ENCODE measurements around the gene BRINP3.

BRINP3 gene

DNA sequence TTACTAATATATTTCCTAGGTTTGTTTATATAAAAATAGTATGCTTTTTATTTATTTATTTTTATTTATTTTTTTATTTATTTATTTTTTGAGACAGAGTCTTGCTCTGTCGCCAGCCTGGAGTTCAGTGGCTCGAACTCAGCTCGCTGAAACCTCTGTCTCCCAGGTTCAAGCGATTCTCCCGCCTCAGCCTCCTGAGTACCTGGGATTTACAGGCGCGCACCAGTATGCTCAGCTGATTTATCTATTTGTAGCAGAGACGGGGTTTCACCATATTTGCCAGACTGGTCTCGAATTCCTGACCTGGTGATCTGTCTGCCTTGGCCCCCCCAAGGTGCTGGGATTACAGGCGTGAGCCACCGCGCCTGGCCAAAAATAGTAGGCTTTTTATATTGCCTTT is 33.2 kb downstream of the BRINP3 start:
- Histone ChIP-seq H3K27me3 (ENCODE audit: control insufficient read depth, insufficient read depth, low read length) (no peaks in the 10 kb centered on the region), H3K9ac (ENCODE audit: low read depth, low read length) (no peak overlapping the region), H3K9me3 (ENCODE audit: control insufficient read depth, insufficient read depth, low read length) (no peaks in the 10 kb centered on the region), H3K4me1 (ENCODE audit: control insufficient read depth, insufficient read depth, low read length) (no peaks in the 10 kb centered on the region), H3K36me3 (ENCODE audit: control insufficient read depth, insufficient read depth, low read length) (no peaks in the 10 kb centered on the region), H3K4me3 (ENCODE audit: low read depth, low read length) (no peak overlapping the region)

DNA sequence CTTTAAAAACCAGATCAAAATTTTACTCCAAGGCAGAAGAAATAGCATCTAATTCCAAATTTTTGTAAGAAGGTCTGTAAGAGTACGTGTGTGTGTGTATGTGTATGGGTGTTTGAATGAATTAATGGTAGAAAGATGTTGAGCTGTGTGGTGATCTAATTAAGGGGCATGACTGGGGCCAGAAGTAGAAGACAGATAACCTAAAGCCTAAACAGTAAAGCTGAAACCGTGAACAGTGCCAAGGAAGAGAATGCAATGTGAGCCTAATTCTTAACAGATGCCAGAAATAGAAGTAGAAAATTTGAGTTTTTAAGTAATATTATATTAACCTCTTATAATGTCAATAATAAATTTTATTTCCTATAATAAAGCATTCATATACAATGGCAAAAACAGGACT is 38.2 kb downstream of the BRINP3 start:
- Histone ChIP-seq H3K27me3 (ENCODE audit: control insufficient read depth, insufficient read depth, low read length) (no peaks in the 10 kb centered on the region), H3K36me3 (ENCODE audit: control insufficient read depth, insufficient read depth, low read length) (no peaks in the 10 kb centered on the region), H3K4me1 (ENCODE audit: control insufficient read depth, insufficient read depth, low read length) (no peaks in the 10 kb centered on the region), H3K9ac (ENCODE audit: low read depth, low read length) (no peak overlapping the region), H3K4me3 (ENCODE audit: low read depth, low read length) (no peak overlapping the region), H3K9me3 (ENCODE audit: control insufficient read depth, insufficient read depth, low read length) (no peaks in the 10 kb centered on the region)

DNA sequence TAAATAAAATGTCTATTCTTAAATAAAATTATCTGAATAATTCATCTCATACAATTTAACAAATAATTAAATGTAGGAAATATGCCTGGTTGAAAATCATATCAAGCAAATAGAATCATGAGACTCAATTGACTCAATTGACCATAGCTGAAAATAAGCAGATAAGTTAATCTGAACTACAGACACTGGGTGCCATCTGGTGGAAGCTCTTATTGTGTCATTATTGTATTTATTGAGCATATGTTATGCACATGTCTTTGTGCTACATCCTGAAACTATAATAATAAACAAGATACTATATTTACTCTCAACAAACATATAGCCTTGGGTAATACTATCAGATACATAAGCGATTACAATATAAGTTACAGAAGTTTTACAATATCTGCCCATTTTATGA is 41.0 kb downstream of the BRINP3 start:
- no peaks in the 10 kb centered on the region for H3K4me1 ChIP-seq (ENCODE audit: control insufficient read depth, insufficient read depth, low read length)
- H3K36me3 ChIP-seq (ENCODE audit: control insufficient read depth, insufficient read depth, low read length) = no peaks in the 10 kb centered on the region
- H3K9me3 ChIP-seq (ENCODE audit: control insufficient read depth, insufficient read depth, low read length) = no peaks in the 10 kb centered on the region
- H3K9ac ChIP-seq (ENCODE audit: low read depth, low read length) = no peak overlapping the region
- H3K27me3 ChIP-seq (ENCODE audit: control insufficient read depth, insufficient read depth, low read length) = no peaks in the 10 kb centered on the region
- H3K4me3 ChIP-seq (ENCODE audit: low read depth, low read length) = no peak overlapping the region

DNA sequence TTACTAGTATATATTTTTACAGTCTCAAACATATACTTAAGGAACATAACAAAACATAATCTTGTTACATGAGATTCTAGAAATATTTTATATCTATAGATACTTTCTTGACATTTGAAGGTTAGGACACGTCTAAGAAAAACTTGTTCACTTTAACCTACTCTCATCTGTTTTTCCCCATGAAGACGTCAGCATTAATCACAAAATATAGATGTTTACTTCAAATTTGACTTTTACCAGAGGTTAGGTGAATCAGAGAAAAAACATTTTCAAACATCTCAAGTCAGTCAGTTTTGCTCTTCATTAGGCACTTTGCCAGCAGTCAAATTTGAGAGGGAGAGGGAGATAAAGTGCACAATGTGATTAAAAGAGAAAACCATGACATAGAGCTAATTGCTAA is 47.7 kb downstream of the BRINP3 start:
- no peak overlapping the region for H3K4me3 ChIP-seq (ENCODE audit: low read depth, low read length)
- H3K9ac ChIP-seq (ENCODE audit: low read depth, low read length) = no peak overlapping the region
- H3K4me1 ChIP-seq (ENCODE audit: control insufficient read depth, insufficient read depth, low read length) = no peaks in the 10 kb centered on the region
- no peaks in the 10 kb centered on the region for H3K36me3 ChIP-seq (ENCODE audit: control insufficient read depth, insufficient read depth, low read length)
- H3K9me3 ChIP-seq (ENCODE audit: control insufficient read depth, insufficient read depth, low read length) = no peaks in the 10 kb centered on the region
- no peaks in the 10 kb centered on the region for H3K27me3 ChIP-seq (ENCODE audit: control insufficient read depth, insufficient read depth, low read length)

DNA sequence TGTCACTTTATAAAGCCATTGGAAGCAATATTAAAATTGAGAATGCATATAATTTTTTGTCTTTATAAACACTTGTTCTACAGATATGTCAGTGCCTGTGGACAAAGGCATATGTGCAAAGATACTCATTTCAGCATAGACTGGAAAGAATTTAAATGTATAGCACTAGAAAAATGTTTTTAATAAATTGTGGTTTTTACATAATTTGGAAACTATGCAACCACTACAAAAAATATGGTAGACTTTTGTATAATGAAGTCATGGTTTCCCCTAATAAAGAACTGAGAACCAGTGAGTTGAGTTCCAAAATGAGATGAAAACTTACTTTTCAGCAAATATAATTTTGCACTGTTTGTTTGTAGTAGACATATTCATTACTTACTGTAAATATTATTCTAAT is 48.5 kb downstream of the BRINP3 start:
- Histone ChIP-seq H3K4me1 (ENCODE audit: control insufficient read depth, insufficient read depth, low read length) (no peaks in the 10 kb centered on the region), H3K9me3 (ENCODE audit: control insufficient read depth, insufficient read depth, low read length) (no peaks in the 10 kb centered on the region), H3K36me3 (ENCODE audit: control insufficient read depth, insufficient read depth, low read length) (no peaks in the 10 kb centered on the region), H3K4me3 (ENCODE audit: low read depth, low read length) (no peak overlapping the region), H3K27me3 (ENCODE audit: control insufficient read depth, insufficient read depth, low read length) (no peaks in the 10 kb centered on the region), H3K9ac (ENCODE audit: low read depth, low read length) (no peak overlapping the region)

DNA sequence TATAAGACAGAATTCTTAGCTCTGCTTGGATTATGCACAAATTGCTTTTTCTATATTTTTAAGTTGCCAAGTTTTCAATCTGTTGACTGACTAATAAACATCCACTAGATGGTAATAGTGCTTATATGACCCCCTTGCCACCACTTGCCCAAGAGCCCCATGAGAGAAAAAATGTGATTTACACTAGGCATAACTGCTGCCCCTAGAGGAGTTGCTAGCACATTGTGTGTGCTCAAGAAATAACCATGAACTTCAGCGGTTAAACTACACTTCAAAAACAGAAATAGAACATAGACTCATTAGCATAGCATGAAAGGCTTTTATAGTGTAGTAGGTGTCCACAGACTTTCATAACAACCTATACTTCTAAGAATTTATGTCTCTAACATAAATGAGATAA is 61.4 kb downstream of the BRINP3 start:
- no peak overlapping the region for H3K4me3 ChIP-seq (ENCODE audit: low read depth, low read length)
- H3K27me3 ChIP-seq (ENCODE audit: control insufficient read depth, insufficient read depth, low read length) = no peaks in the 10 kb centered on the region
- no peak overlapping the region for H3K9ac ChIP-seq (ENCODE audit: low read depth, low read length)
- H3K36me3 ChIP-seq (ENCODE audit: control insufficient read depth, insufficient read depth, low read length) = no peaks in the 10 kb centered on the region
- H3K4me1 ChIP-seq (ENCODE audit: control insufficient read depth, insufficient read depth, low read length) = no peaks in the 10 kb centered on the region
- no peaks in the 10 kb centered on the region for H3K9me3 ChIP-seq (ENCODE audit: control insufficient read depth, insufficient read depth, low read length)

DNA sequence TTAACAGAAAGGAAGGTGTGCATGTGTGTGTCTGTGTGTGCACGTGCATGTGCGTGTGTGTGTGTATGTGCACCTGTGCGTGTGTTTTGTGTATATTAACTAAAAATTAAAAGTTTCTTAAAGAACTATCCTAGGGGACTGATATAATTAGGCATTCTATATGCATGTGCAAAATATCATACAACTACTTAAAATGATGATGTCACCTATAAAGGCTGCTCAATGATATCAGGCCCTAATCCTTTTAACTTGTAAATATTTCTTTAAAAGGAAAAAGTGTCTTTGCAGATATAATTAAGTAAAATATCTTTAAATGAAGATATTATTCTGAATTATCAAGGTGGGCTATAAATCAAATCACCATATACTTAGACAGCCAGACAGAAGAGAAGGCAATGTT is 64.5 kb downstream of the BRINP3 start:
- Histone ChIP-seq H3K4me3 (ENCODE audit: low read depth, low read length) (no peak overlapping the region), H3K36me3 (ENCODE audit: control insufficient read depth, insufficient read depth, low read length) (no peaks in the 10 kb centered on the region), H3K27me3 (ENCODE audit: control insufficient read depth, insufficient read depth, low read length) (no peaks in the 10 kb centered on the region), H3K9me3 (ENCODE audit: control insufficient read depth, insufficient read depth, low read length) (no peaks in the 10 kb centered on the region), H3K9ac (ENCODE audit: low read depth, low read length) (no peak overlapping the region), H3K4me1 (ENCODE audit: control insufficient read depth, insufficient read depth, low read length) (no peaks in the 10 kb centered on the region)

DNA sequence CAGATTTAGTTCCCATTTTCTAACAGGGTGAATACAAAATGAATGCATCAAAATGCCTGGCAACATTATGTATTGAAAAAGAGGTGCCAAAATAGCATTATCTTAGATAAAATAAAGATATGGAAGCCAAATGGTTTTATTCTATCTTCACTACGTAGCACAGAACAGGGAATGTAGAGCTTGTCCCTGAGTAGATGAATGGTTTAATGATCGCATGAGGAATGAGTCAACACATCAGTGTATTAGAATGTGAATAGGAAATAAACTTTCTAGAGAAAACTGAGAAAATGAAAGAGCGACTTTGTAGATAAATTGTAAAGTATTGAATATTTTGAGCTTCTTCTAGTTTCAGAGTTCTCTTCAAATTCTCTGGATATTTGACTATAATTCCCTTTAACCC is 74.3 kb downstream of the BRINP3 start:
- Histone ChIP-seq H3K27me3 (ENCODE audit: control insufficient read depth, insufficient read depth, low read length) (no peaks in the 10 kb centered on the region), H3K9me3 (ENCODE audit: control insufficient read depth, insufficient read depth, low read length) (no peaks in the 10 kb centered on the region), H3K4me3 (ENCODE audit: low read depth, low read length) (no peak overlapping the region), H3K36me3 (ENCODE audit: control insufficient read depth, insufficient read depth, low read length) (no peaks in the 10 kb centered on the region), H3K4me1 (ENCODE audit: control insufficient read depth, insufficient read depth, low read length) (no peaks in the 10 kb centered on the region), H3K9ac (ENCODE audit: low read depth, low read length) (no peak overlapping the region)

DNA sequence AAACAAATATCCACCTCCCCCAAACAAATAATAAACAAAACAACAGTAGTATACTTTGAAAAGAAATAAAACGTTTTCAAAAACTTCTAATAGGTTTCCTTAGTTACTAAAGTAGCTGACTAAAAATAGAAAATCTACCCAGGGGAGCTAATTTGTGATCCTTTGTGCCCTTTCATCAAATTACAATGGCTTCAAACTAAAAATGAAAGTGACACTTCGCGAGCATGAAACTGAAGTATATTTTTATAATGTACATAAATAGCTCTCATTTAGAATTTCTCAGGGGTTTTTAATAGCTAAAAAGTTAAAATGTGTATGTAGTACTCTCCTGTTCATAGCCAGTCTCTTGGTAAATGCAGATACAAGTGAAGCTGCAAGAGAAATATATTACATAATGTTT is 78.4 kb downstream of the BRINP3 start:
- H3K27me3 ChIP-seq (ENCODE audit: control insufficient read depth, insufficient read depth, low read length) = no peaks in the 10 kb centered on the region
- H3K36me3 ChIP-seq (ENCODE audit: control insufficient read depth, insufficient read depth, low read length) = no peaks in the 10 kb centered on the region
- no peaks in the 10 kb centered on the region for H3K4me1 ChIP-seq (ENCODE audit: control insufficient read depth, insufficient read depth, low read length)
- no peaks in the 10 kb centered on the region for H3K9me3 ChIP-seq (ENCODE audit: control insufficient read depth, insufficient read depth, low read length)
- H3K4me3 ChIP-seq (ENCODE audit: low read depth, low read length) = no peak overlapping the region
- no peak overlapping the region for H3K9ac ChIP-seq (ENCODE audit: low read depth, low read length)

DNA sequence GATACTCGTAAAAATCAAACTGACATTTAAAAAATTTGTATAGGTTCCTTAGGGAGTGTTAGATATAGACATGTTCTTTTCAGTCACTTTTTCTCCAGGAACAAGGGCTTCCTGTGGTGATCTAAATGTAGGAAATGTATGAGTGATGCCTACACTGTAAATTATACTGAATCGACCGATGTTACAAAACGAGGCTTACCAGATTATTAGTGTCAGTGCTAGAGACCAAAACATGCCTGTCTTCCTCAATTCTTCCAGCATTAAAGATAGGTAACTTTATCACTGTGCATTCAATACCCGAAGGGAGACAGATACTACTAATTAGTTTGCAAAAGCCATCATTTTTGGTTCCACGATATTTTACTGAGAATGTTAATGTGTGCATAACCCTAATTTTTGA is 86.1 kb downstream of the BRINP3 start:
- H3K4me1 ChIP-seq (ENCODE audit: control insufficient read depth, insufficient read depth, low read length) = no peaks in the 10 kb centered on the region
- H3K36me3 ChIP-seq (ENCODE audit: control insufficient read depth, insufficient read depth, low read length) = no peaks in the 10 kb centered on the region
- H3K27me3 ChIP-seq (ENCODE audit: control insufficient read depth, insufficient read depth, low read length) = no peaks in the 10 kb centered on the region
- H3K9ac ChIP-seq (ENCODE audit: low read depth, low read length) = no peak overlapping the region
- H3K9me3 ChIP-seq (ENCODE audit: control insufficient read depth, insufficient read depth, low read length) = no peaks in the 10 kb centered on the region
- no peak overlapping the region for H3K4me3 ChIP-seq (ENCODE audit: low read depth, low read length)

DNA sequence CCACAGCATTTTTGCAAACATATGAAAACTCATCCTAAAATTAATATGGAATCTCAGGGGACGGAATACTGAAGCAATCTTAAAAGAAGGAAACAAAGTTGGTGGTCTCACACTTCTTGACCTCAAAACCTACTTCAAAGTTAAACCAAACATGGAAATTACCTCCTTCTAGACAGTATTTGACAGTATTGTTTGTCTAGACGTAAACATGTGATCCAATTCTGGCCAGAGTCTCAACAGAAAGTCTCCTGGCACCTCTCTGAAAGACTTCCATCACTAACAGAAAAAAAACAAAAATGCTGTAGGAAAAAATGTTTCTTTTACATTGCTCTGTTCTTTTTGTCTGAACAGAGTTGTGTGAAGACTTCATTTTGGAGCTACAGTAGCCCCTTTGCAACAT is 99.7 kb downstream of the BRINP3 start:
- Histone ChIP-seq H3K27me3 (ENCODE audit: control insufficient read depth, insufficient read depth, low read length) (no peaks in the 10 kb centered on the region), H3K9me3 (ENCODE audit: control insufficient read depth, insufficient read depth, low read length) (no peaks in the 10 kb centered on the region), H3K9ac (ENCODE audit: low read depth, low read length) (no peak overlapping the region), H3K36me3 (ENCODE audit: control insufficient read depth, insufficient read depth, low read length) (no peaks in the 10 kb centered on the region), H3K4me1 (ENCODE audit: control insufficient read depth, insufficient read depth, low read length) (no peaks in the 10 kb centered on the region), H3K4me3 (ENCODE audit: low read depth, low read length) (no peak overlapping the region)

DNA sequence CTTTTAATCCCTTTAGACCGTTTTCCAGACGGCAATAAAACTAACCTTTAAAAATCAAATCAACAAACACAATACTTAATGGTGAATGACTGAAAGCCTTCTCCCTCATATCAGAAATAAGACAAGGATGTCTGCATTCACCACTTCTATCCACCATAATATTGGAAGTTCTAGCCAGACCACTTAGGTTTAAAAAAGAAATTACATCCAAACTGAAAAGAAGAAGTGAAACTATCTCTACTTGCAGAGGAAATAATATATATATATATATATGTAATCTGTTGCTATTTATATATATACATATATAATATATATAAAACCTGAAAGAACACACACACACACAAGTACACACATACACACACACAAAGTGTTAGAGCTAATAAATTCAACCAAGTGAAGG is 100.4 kb downstream of the BRINP3 start:
- no peaks in the 10 kb centered on the region for H3K4me1 ChIP-seq (ENCODE audit: control insufficient read depth, insufficient read depth, low read length)
- H3K36me3 ChIP-seq (ENCODE audit: control insufficient read depth, insufficient read depth, low read length) = no peaks in the 10 kb centered on the region
- H3K27me3 ChIP-seq (ENCODE audit: control insufficient read depth, insufficient read depth, low read length) = no peaks in the 10 kb centered on the region
- H3K9ac ChIP-seq (ENCODE audit: low read depth, low read length) = no peak overlapping the region
- H3K9me3 ChIP-seq (ENCODE audit: control insufficient read depth, insufficient read depth, low read length) = no peaks in the 10 kb centered on the region
- no peak overlapping the region for H3K4me3 ChIP-seq (ENCODE audit: low read depth, low read length)

DNA sequence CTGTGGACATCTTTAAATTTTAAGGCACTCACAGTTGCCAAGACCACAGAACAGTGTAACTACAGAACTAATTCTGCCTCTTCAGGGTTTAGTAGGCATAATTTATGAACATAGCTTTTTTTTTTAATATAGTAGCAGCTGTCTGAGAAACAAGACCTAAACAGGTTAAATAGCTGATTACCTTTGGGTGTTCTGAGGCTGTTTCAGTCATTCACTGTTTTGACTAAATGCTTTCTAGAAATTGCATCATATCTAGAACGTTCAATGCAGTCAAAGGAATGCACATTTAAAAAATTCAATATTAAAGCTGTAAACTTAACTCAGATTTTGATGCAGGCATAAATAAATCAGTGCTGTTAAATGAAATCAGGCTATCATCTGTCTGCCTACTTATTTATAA is 101.6 kb downstream of the BRINP3 start:
- no peaks in the 10 kb centered on the region for H3K27me3 ChIP-seq (ENCODE audit: control insufficient read depth, insufficient read depth, low read length)
- no peak overlapping the region for H3K9ac ChIP-seq (ENCODE audit: low read depth, low read length)
- no peaks in the 10 kb centered on the region for H3K4me1 ChIP-seq (ENCODE audit: control insufficient read depth, insufficient read depth, low read length)
- H3K4me3 ChIP-seq (ENCODE audit: low read depth, low read length) = no peak overlapping the region
- H3K9me3 ChIP-seq (ENCODE audit: control insufficient read depth, insufficient read depth, low read length) = no peaks in the 10 kb centered on the region
- no peaks in the 10 kb centered on the region for H3K36me3 ChIP-seq (ENCODE audit: control insufficient read depth, insufficient read depth, low read length)
